ENCODE measurements around the gene MMP24.

Gene MMP24

DNA sequence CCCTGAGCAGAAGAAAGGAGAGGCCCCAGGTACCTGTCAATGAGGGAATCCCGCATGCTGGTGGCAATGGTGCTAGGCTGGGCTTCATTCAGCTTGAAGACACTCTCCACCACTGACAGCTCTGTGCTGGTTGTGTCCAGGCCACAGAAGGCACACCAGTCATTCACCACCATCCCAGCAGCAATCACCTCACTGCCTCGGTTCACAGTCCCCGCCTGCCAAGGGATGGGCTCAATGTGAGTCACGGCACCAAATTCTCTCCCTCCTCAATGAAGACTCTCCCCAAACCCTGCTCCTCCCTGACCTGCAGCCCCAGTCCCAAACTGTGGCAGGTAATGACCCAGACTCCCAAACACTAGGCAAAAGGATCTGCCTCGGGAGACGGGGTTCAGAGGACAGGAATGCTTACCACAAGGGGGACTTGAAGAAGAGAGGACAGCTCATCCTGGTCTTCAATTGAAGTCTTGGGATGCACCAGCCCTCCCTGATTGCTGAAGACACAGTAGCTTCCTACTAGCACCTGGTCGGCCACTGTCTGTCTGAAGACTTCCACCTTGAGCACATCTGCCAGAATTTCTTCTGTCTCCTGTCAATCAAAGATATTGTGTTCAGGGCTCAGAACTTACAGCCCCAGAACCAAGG is 53.2 kb downstream of the MMP24 start:
- no peak for DNase-seq (ENCODE audit: low read depth)

DNA sequence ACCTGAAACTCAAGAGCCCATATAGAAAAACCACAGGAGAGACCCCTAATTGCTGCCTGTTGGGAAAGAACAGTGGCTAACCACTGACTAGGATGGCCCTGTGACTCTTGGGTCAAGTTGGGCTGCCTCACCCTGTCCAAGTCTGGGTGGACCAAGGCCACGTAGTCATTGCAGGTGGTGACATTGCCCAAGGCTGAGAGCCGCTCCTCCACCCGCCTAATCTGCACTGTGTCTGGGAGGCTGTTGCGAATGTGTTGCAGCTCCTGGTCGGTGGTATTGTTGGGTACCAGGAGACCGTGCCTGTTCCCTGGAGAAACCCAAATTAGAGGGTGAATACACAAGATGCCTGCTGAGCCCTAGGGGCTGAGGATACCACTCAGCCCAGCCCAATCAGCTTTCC is 54.0 kb downstream of the MMP24 start:
- no peak for DNase-seq (ENCODE audit: low read depth)

DNA sequence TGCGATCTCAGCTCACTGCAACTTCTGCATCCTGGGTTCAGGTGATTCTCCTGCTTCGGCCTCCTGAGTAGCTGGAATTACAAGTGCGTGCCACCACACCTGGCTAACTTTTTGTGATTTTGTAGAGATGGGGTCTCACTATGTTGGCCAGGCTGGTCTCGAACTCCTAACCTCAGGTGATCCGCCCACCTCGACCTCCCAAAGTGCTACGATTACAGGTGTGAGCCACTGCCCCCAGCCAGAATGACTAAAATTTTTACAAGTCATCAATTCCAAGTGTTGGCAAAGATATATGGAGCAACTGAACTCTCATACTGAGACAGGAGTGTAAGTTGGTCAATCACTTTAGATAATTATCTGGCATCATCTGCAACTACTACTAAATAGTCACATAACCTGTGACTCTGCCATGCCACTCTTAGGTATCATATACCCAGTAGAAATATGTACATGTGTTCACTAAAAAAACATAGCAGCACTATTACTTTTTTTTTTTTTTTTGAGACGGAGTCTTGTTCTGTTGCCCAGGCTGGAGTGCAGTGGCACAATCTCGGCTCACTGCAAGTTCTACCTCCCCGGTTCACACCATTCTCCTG is 55.1 kb downstream of the MMP24 start:
- DNase-seq (ENCODE audit: low read depth): no peak

DNA sequence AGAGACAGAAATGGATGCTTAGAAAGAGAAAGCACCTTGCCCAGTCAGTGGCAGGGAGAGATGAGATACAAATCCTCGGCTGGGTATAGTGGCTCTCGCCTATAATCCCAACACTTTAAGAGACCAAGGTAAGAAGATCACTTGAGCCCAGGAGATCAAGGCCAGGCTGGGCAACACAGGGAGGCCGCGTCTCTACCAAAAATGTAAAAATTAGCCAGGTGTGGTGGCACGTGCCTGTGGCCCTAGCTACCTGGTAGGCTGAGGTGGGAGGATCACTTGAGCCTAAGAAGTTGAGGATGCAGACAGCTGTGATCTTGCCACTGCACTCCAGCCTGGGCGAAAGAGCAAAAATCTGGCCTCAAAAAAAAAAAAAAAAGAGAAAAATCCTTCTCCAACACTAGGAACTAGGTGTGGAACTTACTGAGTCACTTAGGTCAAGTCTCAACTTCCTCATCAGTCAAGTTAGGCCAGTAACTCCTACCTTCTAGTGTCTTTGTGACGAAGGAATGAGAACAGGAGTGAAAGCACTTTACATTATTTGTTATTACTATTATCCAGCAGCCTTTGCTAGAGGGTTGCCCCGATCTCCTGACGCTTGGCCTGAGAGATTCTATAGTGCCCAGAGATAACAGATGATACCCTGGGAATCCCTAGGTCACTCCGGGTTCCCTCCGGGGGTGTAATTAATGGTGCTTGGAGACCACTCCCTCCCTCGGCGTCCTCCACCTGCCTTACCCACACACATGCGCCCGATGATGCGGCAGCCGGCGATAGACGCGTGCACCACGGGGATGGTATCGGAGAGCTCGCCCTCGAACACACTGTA is 57.2 kb downstream of the MMP24 start:
- peak; percentile 15 for DNase-seq (ENCODE audit: low read depth)

DNA sequence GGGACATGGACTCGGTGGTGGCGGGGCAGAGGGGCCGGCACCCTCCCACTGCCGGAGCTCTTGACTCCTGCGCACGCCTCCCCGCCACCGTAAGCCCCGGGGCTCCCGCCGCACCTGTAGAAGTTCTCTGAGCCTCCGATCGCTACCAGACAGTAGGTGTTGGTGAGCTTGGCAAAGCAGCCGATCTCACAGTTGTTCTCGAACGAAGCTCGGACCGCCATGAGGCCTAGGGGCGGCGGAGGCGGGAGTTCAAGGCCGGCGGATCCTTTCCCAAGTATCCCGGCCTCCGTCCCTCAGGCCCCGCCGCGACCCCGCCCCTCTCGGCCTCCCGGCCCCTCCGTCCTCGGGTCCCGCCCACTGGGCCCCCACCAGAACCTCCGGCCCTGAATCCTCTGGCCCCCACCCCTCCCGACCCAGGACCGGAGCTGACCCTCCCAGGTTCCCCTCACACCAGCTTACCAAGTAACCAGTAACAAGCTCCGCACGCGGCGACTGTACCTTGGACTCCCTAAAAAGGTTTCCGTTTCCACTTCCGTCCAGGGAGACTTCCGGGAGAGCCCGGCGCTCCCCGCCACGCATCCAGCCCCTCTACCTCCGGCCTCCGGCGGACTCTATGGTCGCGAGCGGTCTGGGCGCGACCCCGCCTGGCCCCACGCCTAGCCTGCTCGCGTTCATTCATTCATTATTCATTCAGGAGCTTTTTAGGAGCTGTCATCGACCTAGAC is 57.9 kb downstream of the MMP24 start, which contains the start of gene EIF6:
TSS of gene EIF6 (minus strand) at position 506 of the 725 bp plus-strand sequence. CDS start at position 221, 285 bp downstream.
- peak; percentile 90 for DNase-seq (ENCODE audit: low read depth)

DNA sequence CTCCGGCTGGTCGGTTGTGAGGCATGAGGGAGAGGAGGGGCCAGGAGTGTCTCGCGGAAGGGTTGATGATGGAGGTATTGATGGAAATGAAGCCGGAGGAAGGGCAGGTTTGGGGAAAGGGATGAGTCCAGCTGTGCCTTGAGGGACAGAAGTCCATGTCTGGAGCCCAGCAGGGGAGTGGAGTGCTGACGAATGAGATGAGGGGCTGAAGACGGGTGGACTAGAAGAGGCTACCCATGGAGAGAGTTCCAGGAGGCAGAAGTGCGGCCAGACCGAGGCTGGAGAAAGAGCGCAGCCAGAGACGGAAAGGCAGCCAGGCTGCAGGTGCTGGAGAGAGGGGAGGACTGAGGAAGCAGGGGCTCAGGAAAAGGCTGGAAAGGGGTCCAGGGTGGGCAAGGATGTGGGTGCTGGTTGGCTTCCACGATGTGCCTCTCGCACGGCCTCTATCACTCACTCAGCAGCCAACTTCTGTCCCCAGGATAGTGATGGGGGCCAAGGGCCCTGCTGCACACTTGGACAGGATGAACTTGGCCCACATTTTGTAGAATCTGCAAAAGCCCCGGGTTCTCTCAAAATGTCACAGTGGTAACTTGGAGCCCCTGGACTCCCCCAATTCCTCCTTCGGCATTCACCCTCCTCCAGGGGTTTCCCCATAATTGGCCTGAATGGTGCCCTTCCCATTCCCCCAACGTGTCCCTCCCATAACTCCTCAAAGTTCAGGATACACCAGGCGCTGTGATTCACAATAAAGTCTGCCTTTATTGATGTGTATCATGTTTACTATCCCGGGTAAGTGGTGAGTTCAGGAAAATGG is 58.7 kb downstream of the MMP24 start:
- no peak for DNase-seq (ENCODE audit: low read depth)

DNA sequence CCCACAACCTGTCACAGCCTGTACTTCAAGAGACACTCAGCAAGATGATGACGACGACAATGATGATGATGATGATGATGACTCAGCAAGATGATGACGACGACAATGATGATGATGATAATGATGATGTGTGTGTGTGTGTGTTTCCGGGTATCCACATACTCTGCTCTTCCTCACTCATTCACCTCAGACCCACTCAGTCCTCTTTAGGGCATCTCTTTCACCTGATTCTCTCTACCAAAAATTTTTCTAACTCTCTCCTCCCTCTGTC is 59.3 kb downstream of the MMP24 start:
- DNase-seq (ENCODE audit: low read depth): no peak

DNA sequence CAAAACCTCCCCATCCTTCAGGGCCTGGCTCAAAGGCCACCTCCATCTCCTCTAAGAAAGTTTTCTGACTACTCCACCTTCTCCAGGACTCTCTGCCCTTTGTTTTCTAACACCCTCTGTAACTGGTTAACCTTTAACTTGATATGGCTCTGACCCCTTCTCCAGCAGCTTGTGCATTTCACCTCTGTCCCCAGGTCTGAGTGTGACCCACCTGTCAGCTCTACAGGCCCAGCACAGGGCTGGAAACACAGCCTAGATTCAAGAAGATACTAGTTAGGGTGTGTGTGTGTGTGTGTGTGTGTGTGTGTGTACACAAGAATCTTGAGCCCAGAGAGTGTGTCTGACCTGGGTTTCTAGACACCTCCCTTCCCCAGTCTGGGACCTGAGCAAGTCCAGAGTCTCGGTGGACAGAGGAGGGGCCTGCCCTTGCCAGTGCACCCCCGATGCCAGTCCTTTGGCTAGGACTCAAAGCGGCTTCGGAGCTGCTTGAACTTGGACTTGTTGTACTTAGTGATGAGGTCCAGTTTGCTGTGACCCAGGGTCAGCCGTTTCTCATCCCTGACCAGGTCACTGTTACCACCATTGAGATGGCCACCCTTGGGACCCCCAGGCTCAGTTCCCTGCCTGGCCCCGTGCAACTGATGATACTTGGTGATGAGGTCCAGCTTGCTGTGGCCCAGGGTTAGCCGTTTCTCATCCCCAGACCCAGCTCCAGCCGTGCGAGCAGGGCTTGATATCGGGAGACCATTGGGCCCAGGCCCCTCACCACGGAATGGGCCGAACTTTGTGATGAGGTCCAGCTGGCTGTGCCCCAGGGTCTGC is 59.8 kb downstream of the MMP24 start:
- no peak for DNase-seq (ENCODE audit: low read depth)

DNA sequence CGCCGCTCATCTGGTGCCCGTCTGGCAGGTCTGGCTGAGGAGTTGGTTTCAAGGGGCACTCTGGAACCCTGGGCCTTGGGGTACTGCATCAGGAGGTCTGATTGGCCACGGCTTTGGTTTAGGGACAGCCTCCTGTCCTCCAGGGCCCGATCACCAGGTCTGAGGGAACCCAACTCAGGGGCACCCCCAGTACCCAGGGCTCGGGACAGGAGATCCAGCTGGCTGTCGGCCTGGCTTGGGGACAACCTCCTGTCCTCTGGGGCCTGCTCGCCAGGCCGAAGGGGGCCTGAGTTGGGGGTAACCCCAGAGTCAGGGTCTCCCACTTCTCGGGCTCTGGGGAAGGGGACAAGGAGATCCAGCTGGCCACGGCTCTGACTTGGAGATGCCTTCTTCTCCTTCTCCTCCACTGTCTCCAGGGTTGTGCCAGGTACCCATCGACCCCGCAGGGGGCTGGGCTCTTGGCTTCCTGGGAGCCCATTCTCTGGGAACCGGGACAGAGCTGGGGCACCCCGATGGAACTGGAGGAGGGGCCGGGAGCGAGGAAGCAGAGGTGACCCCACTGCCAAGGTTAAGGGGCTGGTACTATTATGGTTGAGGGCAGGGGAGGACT is 60.5 kb downstream of the MMP24 start:
- DNase-seq (ENCODE audit: low read depth): no peak

DNA sequence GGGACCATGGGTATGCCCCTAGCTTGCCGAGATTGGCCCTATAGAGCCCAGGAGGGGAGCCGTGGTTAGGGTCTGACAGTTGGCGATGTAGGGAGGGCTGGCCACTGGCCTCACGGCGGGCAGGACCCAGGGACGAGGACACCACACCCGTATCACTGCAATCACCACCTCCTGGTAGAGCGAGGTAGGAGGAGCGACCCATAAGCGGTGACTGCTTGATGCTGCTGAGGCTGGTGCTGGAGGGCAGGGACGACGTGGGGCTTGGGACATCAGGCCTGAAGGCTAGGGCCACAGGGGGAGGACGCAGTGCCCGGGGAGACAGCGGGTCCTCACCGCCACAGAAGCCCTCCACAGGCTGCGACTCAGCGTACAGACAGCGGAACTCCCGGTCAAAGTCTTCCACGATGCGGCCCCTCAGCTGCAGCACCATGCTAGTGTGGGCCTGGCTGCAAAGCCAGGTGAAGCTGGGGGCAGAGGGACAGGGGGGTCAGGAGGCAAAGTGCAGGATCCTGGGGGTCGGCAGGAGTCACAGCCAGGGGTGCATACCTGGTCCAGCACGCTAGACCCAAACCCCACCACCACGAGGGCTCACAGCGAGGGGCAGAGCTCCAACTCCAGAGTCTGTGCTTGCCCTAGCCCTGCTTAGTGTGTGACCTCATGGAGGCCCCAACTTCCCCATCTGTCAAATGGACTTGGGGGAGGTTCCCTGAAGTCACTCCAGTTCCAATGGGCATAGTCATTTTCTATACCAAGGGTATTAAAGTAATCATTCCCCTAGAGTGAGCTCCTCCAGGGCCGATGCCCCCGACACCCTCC is 61.2 kb downstream of the MMP24 start:
- DNase-seq (ENCODE audit: low read depth): no peak

DNA sequence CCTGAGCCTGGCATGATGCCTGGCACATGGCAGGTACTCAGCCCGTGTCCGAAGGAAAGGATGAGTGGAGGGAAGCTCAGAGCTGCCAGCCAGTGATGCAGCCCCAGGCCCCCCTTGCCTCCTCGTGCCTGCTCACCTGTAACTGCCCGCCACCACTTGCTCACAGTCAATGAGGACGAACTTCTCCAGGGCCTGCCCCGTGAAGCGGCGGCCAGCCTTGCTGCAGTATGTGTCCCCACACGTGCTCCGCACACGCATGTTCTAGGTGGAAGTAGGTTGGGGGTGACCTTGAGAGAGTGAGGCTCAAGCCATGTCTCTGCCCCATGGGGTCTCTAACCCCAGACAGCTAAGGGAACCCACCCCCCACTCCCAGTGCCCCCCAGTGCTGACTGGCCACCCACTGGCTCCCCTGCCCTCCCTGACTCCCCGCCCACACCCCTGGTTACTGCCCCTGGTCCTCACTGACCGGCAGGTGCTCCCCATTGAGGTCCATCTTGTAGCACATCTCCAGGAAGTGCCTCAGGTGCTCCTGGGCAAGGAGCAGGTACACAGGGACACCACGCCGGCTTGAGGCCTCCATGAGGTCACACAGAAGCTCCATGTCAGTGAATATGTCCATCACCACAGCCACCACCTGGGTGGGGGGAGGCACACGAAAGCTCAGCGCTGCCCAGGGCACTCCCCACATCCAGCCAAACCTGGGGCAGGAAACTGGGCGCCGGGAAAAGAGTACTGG is 62.0 kb downstream of the MMP24 start:
- DNase-seq (ENCODE audit: low read depth): no peak

DNA sequence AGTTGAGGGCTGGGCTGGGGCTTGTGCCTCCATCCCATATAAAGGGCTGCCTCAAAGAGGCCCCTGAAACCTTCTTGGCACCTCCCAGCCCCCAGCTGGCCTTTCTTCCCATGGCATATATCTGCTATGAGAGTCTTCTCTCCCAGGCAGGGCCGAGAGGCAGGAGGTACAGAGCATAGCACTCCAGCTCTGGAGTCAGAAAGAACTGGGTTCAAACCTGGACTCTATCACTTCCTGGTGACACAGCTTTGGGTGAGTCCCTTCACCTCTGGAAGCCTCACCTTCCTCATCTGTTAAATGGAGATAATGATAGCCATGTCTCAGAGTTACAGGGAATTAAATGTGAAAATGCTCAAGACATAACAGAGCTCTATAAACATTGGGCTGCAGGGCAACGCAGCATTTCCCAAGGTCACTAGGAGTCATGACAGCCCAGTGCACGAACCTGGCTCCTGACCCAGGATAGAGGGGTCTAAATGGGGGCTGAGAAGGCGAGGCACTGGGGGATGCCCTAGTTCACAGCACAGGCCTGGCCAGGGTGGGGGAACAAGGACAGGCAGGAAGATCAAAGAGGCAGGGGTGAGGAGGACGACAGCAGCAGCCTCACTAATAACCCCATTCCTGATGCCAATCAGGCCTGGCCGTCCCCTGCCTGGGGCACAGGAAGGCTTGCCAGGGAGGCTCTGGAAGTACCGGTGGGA is 63.8 kb downstream of the MMP24 start:
- DNase-seq (ENCODE audit: low read depth): no peak

DNA sequence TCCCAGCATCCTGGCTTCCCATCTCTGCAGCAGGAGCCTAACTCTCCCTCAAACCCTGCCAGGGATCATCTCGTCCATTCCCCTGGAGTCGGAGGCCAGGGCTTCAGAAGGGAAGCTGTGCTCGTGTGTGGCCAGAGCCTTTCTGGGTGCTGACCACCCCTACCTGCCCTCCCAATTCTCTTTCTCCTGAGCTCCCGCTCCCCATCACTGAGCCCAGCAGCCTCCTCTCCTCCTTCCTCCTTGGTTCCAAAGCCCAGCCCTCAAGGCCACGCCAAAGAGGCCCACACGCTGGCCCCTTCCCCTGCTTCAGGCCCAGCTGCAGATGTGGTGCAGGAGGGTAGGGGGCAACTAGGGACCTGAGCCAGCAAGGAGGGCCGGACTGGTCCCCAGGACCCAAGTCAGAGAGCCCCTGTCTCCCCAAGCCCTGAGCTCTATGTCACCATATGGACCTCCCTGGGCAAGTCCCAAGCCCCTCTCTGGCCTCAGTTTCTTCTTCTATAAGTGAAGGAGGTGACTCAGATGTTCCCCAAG is 64.5 kb downstream of the MMP24 start:
- DNase-seq (ENCODE audit: low read depth): no peak

DNA sequence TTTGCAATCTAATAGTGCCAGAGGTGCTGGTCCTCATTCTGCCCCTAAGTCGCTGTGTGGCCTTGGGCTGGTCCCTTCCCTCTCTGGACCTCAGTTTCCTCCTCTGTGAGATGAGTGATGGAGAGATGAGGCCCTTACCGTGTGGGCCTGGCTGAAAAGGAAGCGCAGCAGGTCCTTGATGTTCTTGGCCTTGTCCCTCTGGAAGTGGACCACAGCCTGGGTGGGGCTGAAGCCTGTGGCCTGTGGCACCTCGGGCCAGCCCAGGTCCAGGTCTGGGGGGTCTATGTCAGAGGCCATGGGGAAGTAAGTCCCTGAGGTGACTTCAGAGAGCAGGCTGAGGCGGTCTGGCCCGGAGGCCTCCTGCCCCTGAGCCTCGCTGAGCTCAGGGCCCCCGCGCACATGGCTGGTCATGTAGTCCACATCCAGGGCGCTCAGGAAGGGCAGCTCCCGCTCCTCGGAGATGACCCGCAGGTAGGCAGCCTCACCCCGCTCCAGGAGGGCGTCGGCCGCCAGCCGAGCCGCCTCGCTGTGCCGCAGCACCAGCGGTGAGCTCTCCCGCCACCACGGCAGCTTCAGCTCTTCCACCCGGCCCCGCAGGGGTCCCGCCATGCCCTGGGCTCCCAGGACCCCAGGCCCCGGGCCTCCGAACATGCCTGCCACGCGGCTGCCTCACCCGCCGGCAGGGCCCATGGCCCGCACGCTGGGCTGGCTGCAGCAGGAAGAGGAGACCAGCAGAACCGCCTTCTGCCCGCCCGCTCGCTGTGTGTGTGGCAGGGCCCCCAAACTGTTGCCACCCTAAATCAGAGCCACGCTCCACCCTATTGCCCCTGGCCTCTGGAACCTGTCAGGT is 65.4 kb downstream of the MMP24 start, which contains the start of gene FAM83C:
TSS of gene FAM83C (minus strand) at position 772 of the 850 bp plus-strand sequence. CDS start at position 651, 121 bp downstream.
- DNase-seq (ENCODE audit: low read depth): no peak

DNA sequence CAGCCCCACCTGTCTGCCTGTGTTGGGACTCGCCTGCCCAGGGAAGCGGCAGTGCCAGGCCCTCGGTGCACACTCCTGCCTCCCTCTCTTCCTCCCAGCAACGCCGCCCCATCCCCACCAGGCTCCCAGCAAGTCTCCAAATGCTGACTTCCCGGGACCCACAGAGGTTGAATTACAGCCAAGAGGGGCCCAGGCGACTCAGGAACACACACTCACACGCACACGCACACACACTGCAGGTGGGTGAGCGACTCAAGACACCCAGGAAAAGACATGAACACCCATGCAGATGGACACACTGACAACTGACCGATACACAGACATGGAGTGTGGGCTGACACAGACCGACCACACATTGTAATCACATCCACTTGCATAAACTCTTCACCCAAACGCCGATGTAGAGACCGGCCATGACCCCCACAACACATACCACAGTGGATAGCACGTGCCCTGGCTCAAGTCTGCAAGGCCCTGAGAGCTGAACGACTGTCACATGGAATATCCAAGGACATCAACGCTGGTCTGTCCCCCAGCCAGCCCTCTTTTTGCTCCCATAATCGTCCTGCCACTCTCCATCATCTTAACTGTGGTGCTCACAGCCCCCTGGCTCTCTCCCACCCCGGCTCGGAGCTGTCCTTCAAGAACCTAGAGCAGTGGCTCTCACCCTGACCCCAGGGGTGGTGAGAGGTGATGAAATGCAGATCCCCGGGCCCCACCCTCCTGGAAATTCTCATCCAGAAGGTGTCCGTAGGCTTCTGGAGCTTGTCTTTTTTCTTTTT is 66.2 kb downstream of the MMP24 start:
- no peak for DNase-seq (ENCODE audit: low read depth)

Measured in EH (cell line).